Activated CD8-positive, alpha-beta memory T cell treated with anti-CD3 and anti-CD28 coated beads, Interleukin-2, amount 50 U/mL, for 4 hours (primary cell): ENCODE data around the gene AATF.
A peak's percentile ranks its signal among the peaks of the same experiment; 100 is the strongest.

Experiments used
- DNase-seq: peaks from one replicate; pipeline ENCODE4 v3.0.0-alpha.2; 2020

The AATF gene

DNA sequence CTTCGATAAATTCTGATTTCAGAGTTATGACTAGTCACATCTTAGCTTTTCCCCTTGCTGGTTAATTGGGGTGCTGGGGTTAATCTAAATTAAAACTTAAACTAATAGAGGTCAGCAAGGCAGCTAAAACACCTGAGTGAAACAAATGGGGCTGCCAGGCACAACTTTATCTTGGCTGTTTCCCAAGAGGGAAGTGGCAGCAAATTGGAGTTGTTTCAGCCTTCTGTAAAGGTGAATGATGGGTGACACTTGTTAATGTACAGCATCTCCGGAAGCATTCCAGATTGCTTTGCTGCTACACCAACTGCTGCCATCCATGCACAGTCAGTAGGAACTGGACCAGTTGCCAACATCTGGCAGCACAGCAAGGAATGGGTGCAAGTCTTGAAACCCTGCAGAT, 43.9 kb downstream of the AATF start:
- no peak for DNase-seq

DNA sequence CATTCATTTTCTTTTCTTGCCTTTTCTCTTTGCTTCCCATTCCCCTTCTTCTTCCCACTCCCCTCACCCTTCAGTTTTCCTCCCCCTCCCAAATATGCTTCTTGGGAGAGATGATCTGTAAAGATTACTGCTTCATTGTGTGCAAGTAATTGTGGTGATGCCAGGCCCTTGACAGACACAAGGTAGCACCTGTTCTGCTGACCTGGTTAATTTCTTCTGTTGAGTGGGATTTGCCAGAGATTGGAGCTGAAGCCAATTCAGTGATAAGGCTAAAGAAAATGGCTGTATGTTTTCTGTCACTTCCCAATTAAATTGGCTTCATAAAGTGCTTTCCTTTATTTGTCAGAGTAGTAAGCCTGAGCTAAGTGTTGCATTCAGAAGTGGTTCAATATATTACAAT, 44.5 kb downstream of the AATF start:
- no peak for DNase-seq

DNA sequence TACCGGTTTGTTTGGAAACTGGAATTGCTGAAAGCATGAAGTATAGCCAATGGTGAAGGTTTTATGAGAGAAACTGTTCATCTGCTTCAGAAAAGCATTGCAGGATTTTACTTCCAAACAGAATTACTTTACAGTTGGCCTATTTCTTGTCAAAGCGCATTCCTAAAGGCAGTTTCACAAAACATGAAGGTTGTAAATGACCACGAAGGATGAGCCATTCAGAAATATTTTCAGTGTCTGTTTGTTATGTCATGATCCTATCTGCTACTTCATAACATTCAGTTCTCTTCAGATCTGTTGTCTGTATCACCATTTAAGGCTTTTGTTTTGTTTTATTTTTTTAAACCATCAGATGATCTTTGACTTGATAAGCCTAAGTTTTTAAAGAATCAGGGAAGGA, 45.7 kb downstream of the AATF start:
- DNase-seq, result no peak

DNA sequence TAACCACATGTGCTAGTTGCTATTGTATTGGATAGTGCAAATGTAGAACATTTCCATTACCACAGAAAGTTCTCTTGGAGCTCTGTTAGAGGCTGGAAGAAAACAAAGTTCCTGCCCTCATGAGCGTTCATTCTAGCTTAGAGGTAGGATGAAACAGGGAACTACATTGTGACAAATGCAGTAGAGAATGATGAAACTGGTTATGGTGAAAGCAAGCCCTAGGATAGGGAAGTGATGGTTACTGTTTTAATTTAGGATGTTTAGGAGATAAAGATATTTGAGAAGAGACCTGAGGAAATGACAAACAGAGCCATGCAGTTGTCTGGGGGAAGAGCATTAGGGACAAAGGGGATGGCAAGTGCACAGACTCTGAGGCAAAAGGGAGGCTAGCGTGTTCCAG, 50.7 kb downstream of the AATF start:
- no peak for DNase-seq

DNA sequence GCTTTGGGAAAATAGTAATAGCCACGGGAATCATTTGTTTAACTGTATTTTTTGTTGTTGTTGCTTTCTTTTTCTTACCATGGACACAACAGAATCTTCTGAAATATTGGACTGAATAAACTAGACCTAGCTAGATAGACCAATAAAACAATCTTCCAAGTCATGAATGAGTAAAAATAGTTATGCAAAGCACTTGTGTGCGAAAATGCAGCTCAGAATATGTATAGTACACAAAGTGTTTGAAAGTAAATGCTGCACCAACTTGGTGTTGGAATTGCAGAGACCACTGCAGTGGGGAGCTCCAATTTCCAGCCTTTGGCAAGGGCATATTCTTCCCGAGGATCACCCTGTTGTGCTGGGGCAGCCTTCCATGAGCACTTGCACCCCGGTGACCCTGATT, 68.0 kb downstream of the AATF start:
- no peak for DNase-seq

DNA sequence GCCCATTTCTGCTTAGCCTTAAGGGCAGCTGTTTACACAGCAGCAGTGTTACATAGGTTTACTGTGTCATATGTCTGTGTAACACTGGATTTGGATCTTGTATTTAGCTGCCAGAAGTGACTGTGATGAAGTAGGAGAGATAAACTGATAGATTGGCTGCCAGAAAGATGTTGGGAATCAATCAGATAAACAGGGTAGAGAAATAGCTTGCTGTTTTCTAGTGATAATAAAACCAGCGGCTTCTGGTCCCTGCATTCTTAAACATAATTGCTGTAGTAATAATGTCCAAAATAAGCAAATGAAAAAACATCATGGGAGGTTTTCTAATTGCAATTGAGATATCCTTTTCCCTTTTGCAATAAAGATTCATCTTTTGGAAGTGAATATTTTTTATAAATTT, 68.7 kb downstream of the AATF start:
- DNase-seq, result no peak

DNA sequence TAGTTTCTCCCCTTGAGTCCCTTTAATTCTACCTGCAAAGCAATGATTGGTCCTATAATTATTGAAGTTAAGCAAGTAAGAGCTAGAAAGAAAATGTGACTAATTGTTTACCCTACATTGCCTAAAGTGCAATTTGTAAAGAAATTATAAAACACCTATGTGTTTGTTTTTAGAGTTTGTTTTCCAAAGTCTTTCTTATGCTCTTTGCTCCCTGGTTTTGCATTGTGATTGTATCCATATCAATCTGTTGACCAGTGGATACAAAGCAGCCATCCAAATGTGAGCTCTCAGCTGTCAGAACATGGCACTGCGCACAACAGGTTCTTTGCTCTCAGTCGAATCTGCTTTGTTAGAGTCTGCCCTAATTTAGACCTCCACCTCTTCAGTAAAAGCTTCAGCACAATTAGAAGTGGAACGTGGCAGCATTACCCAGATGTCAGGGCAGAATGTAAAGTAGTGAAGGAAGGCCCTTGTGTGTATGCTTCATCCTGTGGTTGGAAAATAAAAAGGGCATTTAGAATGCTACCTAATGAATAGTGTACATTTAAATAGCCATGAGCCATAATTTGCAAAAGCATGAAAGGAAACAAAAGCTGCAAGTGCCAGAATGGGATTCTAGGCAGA, 70.5 kb downstream of the AATF start:
- DNase-seq, result no peak

DNA sequence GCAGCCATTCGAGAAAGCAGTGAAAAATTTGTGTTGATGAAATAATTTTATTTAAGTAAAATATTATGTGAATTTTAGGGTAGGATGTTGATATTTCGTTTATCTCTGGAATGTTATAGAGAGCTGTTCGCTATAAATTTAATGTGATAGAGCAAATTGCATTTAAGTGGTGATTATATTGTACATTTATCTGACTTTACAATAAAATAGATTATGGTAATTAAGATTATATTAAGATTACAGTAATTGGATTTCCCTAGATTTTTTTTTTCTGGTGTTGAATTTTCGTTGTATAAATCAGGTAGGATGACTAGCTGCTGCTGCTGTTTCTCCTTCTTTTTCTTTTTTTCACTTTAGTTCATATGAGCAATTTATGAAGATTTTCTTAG, 71.0 kb downstream of the AATF start:
- no peak for DNase-seq

DNA sequence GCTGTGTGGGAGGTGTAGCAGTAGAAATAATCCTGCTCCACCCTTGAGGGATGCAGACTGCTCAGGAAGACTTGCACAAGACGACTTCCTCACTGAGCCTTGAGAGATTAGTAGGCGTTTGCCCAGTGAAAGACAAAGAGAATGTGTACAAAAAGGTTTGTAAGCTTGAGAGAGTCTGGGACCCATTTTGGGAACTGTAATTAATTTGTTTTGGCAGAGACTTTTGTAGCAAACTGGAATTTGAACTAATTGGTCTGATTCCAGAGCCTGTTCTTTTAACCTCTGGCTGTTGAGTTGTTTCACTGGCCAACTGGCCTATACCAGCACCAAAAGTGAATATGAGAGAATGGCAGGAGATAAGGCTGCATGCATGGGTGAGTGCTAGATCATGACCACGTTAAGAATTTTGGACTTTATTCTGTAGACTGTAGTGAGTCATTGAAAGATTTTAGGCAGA, 75.5 kb downstream of the AATF start:
- no peak for DNase-seq

DNA sequence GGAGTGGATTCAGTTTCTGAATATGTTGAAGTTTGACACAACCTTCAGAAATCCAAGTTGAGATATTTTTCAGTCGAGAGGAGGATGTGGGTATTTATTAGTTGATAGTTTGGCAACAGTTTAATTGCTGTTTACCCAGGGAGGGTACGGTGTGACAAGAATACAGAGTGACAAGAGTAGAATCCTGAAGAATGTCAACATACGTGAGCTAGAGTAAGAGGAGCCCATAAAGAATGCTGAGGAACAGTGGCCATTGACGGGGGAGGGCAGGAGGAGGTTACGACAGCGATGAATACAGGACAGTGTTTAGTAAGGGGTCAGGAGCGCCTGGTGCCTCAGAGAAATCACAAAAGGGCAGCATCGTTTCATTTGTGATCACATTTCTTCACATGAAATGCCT, 76.5 kb downstream of the AATF start:
- no peak for DNase-seq

DNA sequence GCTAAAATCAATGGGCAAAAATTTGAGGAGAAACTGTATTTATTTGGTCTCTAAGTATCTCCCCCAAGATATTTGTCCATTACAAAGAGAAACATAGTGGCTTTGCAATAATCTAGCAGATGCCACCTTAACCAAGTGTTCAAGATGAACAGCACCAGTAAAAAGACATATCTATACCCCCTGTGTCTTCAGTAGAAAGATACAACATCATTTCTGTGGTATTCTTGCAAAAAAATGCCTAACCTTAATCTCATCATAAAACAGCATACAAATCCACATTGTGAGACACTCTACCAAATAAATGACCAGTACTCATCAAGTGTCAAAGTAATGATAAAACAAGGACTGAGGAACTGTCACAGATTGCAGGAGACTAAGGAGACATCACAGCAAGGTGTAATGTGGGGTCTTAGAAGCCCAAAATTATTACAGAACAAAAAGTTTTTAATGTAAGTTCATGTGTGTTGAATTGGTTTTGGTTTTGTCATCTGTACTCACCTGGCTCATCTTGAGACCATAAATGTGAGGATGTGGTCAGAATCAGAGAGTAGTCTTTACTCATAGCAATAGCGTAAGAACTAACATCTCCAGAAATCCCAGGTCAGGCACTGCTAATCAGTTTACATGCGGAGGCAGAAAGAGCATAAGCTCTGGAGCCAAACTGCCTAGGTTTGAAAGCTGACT, 77.2 kb downstream of the AATF start:
- no peak for DNase-seq

DNA sequence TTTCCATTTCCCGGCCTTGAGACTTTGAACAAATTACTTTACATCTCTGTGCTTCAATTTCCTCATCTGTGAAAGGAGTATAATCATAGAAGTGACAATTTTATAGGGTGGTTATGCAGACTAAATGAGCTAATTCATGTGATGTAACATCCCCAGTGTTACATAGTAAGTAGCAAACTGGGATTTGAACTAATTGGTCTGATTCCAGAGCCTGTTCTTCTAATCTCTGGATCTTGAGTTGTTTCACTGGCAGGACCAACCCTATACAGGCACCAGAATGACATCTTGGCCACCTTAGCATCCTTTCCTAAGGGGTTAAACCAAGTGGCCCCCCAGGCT, 77.7 kb downstream of the AATF start:
- DNase-seq, result no peak

DNA sequence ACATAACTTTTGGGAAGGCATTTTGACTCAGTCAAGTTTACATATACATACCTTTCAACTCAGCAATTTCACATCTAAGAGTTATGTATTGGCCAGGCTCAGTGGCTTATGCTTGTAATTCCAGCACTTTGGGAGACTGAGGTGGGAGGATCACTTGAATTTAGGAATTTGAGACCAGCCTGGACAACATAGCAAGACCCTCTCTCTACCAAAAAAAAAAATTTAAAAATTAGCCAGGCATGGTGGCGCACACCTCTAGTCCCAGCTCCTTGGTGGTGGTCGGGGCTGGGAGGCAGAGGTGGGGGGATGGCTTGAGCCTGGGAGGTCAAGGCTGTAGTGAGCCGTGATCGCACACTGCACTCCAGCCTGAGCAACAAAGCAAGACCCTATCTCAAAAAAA, 79.3 kb downstream of the AATF start:
- DNase-seq, result no peak

DNA sequence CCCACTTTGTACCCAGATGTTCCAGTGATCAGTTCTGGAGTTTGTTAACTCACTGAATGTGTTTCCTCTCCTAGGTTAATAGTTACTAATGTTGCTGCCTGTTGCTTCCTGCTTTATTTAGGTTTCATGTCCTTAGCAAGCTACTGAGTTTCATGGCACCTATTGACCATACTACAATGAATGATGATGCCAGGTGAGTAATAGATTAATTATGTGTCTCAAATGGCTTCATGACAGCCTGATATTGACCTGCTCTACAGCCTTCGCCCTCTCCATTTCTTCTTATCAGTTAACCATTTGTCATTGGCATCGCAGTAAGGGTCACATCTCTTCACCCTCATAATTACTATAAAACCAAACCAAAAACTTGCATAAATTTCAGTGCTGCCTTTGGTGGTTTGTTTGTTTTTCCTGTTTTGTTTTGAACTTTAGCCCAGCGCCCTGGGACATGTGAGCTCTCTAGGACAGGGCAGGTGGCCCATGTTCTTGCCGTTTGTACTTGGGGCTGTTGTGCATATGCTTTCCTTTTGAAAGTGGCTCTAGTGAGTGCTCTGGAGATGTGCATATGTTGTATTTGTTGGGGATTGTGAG, 82.8 kb downstream of the AATF start:
- no peak for DNase-seq

DNA sequence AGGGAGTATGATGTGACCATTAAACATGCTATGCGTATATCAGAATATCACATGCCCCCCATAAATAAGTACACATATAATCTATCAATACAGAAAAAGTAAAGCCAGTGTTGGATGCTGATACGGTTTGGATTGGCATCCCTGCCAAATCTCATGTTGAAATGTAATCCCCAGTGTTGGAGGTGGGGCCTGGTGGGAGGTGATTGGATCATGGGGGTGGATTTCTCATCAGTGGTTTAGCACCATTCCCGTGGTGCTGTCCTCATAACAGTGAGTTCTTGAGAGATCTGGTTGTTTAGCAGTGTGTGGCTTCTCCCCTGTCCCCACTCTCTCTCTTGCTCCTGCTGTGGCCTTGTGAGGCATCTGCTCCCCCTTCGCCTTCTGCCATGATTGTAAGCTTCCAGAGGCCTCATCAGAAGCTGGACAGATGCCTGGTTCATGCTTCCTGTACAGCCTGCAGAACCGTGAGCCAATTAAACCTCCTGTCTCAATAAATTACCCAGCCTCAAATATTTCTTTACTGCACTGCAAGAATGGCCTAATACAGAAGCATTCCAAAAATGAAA, 88.9 kb downstream of the AATF start:
- DNase-seq, result no peak

DNA sequence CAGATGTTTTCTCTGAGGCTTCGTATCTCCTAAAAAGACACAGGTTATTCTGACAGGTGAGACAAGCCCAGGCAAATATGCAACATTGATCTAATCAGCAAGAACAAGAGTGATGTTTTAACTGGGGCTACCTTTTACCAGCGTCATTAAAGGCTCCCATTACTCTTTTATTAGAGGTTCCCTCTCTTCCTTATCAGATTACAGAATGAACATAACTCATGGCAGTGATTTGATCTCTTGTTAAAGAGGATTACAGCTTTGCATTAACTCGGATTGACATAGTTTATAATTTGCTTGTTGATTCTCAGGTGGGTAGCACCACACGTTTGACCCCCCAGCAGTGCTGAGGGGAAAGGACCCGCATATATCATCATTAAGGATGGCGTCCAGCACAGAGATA, 90.5 kb downstream of the AATF start:
- DNase-seq, result no peak

DNA sequence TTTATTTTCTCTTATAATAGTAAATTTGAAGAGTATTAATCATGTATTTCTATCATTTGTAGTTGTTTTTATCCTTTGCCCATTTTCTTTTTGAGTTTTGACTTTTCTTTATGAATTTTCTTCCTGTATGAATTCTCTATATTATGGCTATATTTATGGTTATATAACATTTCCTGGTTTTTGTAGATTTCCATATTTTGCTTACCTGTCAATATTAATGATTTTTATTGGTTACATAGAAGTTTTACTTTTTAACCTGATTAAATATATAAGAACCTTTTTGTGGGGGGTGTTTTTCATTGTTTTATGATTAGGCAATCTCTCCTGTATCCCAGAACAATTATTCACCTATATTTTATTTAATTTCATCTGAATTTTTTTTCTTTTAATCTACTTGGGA, 93.2 kb downstream of the AATF start:
- no peak for DNase-seq

DNA sequence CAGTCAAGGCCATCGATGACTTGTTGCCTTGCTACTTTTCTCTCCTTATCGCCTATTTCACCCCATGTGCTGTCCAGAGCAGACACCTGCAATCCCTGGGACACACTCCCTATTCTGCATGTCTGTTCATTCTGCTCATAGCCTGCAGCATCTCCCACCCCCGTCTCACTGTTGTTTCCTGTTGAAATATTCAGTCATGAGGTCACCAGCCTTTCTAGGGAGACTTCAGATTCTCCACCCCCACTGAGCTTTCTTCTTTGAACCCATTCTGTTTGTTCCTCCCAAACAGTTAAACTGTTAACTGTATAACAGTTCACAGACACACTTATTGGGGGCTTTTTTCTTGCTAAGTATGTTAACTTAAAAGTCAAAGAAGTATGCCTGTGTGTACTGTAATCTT, 94.4 kb downstream of the AATF start:
- DNase-seq, result no peak

DNA sequence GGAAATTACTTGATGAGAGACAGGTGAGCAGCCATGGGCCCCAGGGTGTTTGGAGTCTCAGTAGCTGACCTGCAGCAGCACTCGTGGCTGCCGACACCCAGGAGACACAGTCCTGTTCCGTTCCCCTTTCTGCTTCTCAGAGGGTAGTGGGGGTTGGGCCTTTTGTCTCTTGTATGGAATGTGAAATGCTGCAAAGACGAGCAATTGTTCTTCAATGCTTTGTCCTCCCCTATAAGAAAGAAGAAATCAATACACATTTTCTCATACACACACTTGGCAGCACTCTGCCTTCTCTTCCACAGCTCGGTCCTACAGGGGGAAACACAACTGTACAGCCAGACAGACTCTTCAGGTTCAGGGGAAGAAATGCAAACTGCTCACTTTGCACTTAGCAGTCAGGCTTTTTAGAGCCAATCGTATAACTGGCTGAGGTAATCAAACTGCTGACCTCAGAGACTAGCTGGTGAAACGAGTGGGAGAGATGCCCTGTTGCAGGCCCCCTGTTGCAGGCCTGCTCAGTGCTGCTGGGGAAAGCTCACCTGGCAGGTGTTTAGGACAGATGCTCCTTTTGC, 96.7 kb downstream of the AATF start:
- DNase-seq, result no peak

DNA sequence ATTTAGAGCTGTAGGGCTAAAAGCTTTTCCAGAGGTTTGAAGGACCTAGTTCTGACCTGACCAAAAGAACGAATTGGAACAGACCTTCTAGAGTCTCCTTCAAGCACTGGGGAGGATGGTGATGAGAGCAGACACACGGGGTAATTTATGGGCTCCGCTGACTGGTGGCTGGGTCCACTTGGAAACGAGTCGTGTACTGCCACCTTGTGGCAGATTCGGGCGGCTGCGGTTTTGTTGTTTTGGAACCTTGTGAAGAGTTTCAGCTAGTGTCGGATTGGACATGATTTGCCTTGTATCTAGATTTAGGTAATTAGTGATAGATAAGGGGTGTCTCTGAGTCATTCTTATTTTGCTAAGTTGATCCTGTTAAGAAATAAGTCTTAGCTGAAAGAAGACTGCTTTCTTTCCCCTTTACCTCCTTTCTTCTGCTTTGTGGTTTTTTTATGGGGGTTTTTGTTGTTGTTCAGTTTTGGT, 98.9 kb downstream of the AATF start:
- peak; percentile 81 for DNase-seq

DNA sequence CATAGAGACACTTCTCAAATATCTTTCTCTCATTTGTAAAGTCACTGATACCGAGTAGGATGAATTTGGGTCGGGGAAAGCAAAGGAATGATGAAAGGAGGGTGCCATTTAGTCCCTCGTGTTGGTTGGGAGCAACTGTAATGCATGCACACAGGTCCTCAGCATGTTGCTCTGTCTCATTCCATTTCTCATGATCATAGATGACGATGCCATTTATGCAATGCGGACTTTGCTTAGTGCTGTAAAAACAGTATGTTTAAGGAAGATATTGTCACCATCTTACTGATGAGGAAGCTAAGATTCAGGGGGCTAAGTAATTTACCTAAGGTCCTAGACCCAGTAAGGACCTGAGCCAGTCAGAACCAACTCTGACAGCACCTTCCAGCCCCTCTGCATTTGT, 100.1 kb downstream of the AATF start:
- DNase-seq, result no peak

DNA sequence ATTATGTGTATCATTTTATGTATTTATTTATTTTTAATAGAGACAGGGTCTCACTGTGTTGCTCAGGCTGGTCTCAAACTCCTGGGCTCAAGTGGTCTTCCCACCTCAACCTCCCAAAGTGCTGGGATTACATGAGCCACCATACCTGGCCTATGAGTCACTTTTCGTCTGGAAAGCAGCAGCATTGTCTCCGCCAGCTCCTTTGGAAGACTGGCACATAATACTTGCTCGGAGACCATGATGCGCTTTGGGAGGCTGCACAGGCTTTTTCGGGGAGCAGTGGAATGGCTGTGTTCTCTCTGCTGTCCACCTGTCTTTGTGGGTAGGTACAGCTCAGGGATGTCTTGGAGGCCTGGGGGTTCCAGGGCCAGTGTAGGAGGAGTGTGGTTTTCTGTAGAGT, 102.2 kb downstream of the AATF start:
- DNase-seq, result no peak

DNA sequence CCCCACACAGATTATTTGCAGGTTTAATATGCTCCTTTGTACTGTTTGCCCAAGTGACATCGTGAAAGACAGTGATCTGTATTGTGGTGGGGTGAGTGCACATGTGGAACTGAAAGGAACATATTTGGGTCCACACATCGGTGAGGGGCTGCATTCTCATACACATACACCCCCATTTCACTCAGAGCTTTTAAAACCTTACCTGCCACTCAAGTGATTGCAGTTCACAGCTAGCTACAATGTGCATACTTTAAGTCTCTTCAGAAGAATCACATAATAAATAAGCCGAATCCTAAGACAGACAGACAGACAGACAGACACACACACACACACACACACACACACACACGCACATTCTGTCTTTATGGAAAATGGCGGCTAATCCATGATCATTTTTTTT, 102.6 kb downstream of the AATF start:
- DNase-seq, result no peak

DNA sequence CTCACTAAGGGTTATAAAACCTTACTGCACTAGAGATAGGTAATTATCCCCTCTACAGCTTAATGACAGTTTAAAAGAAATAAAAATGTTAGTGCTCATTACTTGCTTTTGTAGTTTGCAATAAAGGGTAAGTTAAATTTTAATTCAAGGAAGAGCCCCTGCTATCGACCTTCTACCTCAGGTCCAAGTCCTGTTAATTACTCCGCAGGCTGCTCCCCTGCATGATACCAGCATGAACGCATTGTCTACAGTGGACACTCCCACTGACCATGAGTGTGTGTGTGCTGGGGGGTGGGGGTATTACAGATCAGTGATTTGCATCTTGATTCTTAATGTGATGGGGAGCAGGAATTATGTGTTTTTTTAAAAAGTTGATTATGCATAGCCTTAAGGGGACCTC, 103.1 kb downstream of the AATF start:
- DNase-seq, result no peak
